Right hindlimb (tissue), 1 donor: ENCODE measurements around the gene CCND3.

ENCODE experiments used
- DNase-seq: peaks from one replicate; pipeline ENCODE4 v3.0.0-alpha.2; 2018

The CCND3 gene

GRCh38 chr6:41941280-41942066, at the start of gene CCND3:
Gene CCND3 (minus strand): TSS chr6:41941808. CDS start chr6:41941649, 159 bp downstream.
- peak; percentile 94 for DNase-seq

- no peak for DNase-seq
Observed at GRCh38 chr6:41986339-41986738, 44.7 kb upstream of the CCND3 start.

GRCh38 chr6:41984623-41985022, 43.0 kb upstream of the CCND3 start:
- no peak for DNase-seq

GRCh38 chr6:41976794-41977484, 35.3 kb upstream of the CCND3 start:
- DNase-seq = no peak

- no peak for DNase-seq
Observed at GRCh38 chr6:41975276-41975675, 33.7 kb upstream of the CCND3 start.

GRCh38 chr6:41974281-41974825, 32.7 kb upstream of the CCND3 start:
- DNase-seq = no peak

GRCh38 chr6:41972826-41973225, 31.2 kb upstream of the CCND3 start:
- DNase-seq = no peak

GRCh38 chr6:41970436-41970846, 28.8 kb upstream of the CCND3 start:
- no peak for DNase-seq

- no peak for DNase-seq
Observed at GRCh38 chr6:41967312-41968287, 26.0 kb upstream of the CCND3 start.

GRCh38 chr6:41966961-41967311, 25.3 kb upstream of the CCND3 start:
- DNase-seq = no peak

GRCh38 chr6:41966214-41966920, 24.8 kb upstream of the CCND3 start:
- no peak for DNase-seq

- no peak for DNase-seq
Observed at GRCh38 chr6:41965429-41966213, 24.0 kb upstream of the CCND3 start.

- DNase-seq = no peak
Observed at GRCh38 chr6:41964201-41964887, 22.7 kb upstream of the CCND3 start.

- no peak for DNase-seq
Observed at GRCh38 chr6:41963371-41963770, 21.8 kb upstream of the CCND3 start.

GRCh38 chr6:41960028-41960427, 18.4 kb upstream of the CCND3 start:
- no peak for DNase-seq

- no peak for DNase-seq
Observed at GRCh38 chr6:41958022-41958856, 16.6 kb upstream of the CCND3 start.

GRCh38 chr6:41957117-41957516, 15.5 kb upstream of the CCND3 start:
- no peak for DNase-seq

- no peak for DNase-seq
Observed at GRCh38 chr6:41955412-41955811, 13.8 kb upstream of the CCND3 start.

- DNase-seq = no peak
Observed at GRCh38 chr6:41954668-41955067, 13.1 kb upstream of the CCND3 start.
